ENCODE results near the gene TSEN15. TPM values are rescaled to one million over a fixed set of nuclear protein-coding genes. Genes with fewer than 3 reads are reported as not detected.
"Not testable (repeated sequence)": the region's sequence is repeated elsewhere in the genome, so short reads cannot be mapped to it uniquely, and the experiment has no call there.

The TSEN15 gene
- total RNA-seq, 6 experiments from 2014 or later = 32.7 to 47.0 (median 40.4) TPM

DNA sequence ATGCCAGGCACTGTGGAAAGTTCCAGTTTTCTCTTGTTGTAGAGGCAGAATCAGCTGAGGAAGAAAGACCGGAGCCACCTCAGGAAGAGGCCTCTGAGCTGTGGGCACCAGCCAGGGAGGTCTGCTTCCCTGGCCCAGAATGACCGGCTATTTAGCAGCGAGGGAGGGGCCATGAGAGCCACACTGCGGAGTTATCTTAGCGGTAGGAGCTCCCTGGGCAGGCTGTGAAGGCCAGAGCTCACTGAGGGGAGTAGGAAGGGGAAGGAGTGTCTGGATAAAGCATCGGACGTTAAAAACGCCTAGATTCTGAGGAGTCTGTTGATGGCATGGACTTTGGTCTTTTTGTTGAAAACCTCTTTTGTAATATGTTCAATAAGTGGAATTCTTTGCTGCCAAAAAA, 36.5 kb downstream of the TSEN15 start:
- peaks cover 7% of the 10 kb centered on the region; the same call in 1 of the 2 replicates for H3K36me3 Mint-ChIP-seq (ENCODE audit: low read depth)
- no peak for DNase-seq
- no peak overlapping the region for H3K4me3 Mint-ChIP-seq
- no peaks in the 10 kb centered on the region for H3K4me1 Mint-ChIP-seq (ENCODE audit: low read depth)
- no peaks in the 10 kb centered on the region for H3K9me3 Mint-ChIP-seq
- H3K27me3 Mint-ChIP-seq (ENCODE audit: insufficient read depth) = no peaks in the 10 kb centered on the region
- no peak overlapping the region for H3K27ac Mint-ChIP-seq
- TF ChIP-seq CTCF (IDR thresholded peaks at IDR 0.05) = no peak

GRCh38 chr1:184093071-184093470, 41.5 kb downstream of the TSEN15 start:
- no peaks in the 10 kb centered on the region for H3K27me3 Mint-ChIP-seq (ENCODE audit: insufficient read depth)
- peaks cover 7% of the 10 kb centered on the region; the same call in 1 of the 2 replicates for H3K36me3 Mint-ChIP-seq (ENCODE audit: low read depth)
- H3K9me3 Mint-ChIP-seq = no peaks in the 10 kb centered on the region
- H3K27ac Mint-ChIP-seq = no peak overlapping the region
- no peak for DNase-seq
- no peaks in the 10 kb centered on the region for H3K4me1 Mint-ChIP-seq (ENCODE audit: low read depth)
- no peak for TF ChIP-seq CTCF (IDR thresholded peaks at IDR 0.05)
- no peak overlapping the region for H3K4me3 Mint-ChIP-seq

DNA sequence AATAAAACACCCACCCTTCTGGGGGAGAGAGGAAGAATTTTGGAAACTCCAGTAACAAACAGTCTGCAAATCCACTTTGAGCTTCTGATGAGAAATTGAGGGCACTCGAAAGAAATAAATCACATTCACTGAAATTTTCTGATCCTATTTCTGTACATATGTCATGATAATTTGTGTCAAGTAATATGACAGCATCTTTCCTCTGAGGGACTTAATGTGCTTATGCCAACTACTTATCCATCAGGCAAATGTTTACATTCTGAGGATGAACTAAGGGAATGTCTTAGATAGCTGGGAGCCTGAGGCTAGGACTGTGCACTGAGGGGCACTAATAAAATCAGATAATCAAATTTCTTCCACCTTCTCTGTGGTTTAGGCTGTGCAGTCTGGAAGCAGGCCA, 44.5 kb downstream of the TSEN15 start:
- no peak overlapping the region for H3K4me3 Mint-ChIP-seq
- no peak for DNase-seq
- H3K27me3 Mint-ChIP-seq (ENCODE audit: insufficient read depth) = no peaks in the 10 kb centered on the region
- TF ChIP-seq CTCF (IDR thresholded peaks at IDR 0.05) = no peak
- no peak overlapping the region for H3K27ac Mint-ChIP-seq
- H3K9me3 Mint-ChIP-seq = no peaks in the 10 kb centered on the region
- peaks cover 14% of the 10 kb centered on the region; the same call in 1 of the 2 replicates for H3K36me3 Mint-ChIP-seq (ENCODE audit: low read depth)
- H3K4me1 Mint-ChIP-seq (ENCODE audit: low read depth) = no peaks in the 10 kb centered on the region

- H3K4me3 Mint-ChIP-seq; H3K9me3 Mint-ChIP-seq; H3K4me1 Mint-ChIP-seq (ENCODE audit: low read depth); H3K27me3 Mint-ChIP-seq (ENCODE audit: insufficient read depth); H3K27ac Mint-ChIP-seq; DNase-seq: not testable (repeated sequence)
- H3K36me3 Mint-ChIP-seq (ENCODE audit: low read depth) = peaks cover 14% of the 10 kb centered on the region; the same call in 1 of the 2 replicates
Observed at GRCh38 chr1:184096580-184096979, 45.0 kb downstream of the TSEN15 start.

DNA sequence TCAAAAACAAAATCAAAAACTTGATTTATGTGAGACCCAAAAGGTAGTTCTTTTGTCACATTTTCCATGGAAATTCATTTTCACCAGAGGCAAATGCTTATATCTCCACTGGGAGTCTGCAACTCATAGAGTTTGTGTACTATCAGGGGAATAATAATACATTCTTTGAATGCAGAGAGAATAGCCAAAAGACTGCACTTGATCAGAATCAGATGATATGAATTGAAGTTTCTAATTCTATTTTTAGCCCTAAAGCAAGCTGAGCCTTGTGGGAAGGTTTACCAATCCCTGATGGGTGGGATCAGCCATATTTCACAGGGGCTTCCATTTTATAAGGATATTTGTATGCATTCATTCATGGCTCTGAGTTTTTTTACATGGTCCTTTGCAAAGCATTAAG, 49.6 kb downstream of the TSEN15 start:
- Mint-ChIP-seq H3K27ac (no peak overlapping the region), H3K36me3 (ENCODE audit: low read depth) (peaks cover 18% of the 10 kb centered on the region), H3K4me1 (ENCODE audit: low read depth) (no peaks in the 10 kb centered on the region), H3K27me3 (ENCODE audit: insufficient read depth) (no peaks in the 10 kb centered on the region; the same call in none of the 2 replicates), H3K4me3 (no peak overlapping the region), H3K9me3 (no peaks in the 10 kb centered on the region; the same call in 1 of the 2 replicates)
- no peak for TF ChIP-seq CTCF (IDR thresholded peaks at IDR 0.05)
- no peak for DNase-seq

DNA sequence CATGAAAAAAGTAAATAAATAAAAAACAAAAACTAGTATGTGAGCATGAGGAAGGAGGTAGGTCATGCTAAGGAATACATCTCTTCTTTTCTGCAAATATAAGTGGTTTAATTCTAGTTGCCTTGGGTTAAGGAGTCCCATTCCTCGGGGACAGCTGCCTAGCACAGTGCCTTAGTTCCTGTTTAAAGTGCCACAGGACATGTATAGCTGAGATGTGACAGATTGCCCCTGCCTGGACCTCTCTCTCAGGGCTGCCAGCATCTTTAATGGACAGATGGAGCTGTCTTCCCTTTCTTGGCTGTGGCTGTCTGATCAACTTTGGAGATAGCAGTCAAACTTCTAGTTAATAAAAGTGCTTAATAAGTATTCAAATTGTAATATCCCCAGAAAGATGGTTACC, 50.0 kb downstream of the TSEN15 start:
- peaks cover 18% of the 10 kb centered on the region for H3K36me3 Mint-ChIP-seq (ENCODE audit: low read depth)
- H3K9me3 Mint-ChIP-seq = peaks cover 4% of the 10 kb centered on the region
- no peaks in the 10 kb centered on the region; the same call in none of the 2 replicates for H3K27me3 Mint-ChIP-seq (ENCODE audit: insufficient read depth)
- no peak overlapping the region for H3K27ac Mint-ChIP-seq
- DNase-seq = no peak
- H3K4me1 Mint-ChIP-seq (ENCODE audit: low read depth) = no peaks in the 10 kb centered on the region
- no peak for TF ChIP-seq CTCF (IDR thresholded peaks at IDR 0.05)
- H3K4me3 Mint-ChIP-seq = no peak overlapping the region

All from HFFc6 (cell line).